CD14-positive monocyte (primary cell): Measurements from ENCODE around the gene CACHD1. TPM values are rescaled to one million over a fixed set of nuclear protein-coding genes. Genes with fewer than 3 reads are reported as not detected.

Source experiments
- DNase-seq, 3 donors: peaks; one replicate each; pipeline ENCODE4 v3.0.0-alpha.2; 2011 to 2022
- H2AFZ ChIP-seq: 2 replicates; pipeline ENCODE4 v1.6.0; 2012; ENCODE audit warnings: mild to moderate bottlenecking, low read depth, low read length, inconsistent platforms; ENCODE audit not compliant: insufficient read depth, poor library complexity, severe bottlenecking
- H3K27ac ChIP-seq, 2 donors: 1 replicate in 1 of 2; 2 replicates in 1 of 2; pipeline ENCODE4 v1.5.1; 2012 to 2013; ENCODE audit warnings: low read length in 2 of 2, control low read depth in 1 of 2, inconsistent platforms in 1 of 2, low read depth in 1 of 2, mild to moderate bottlenecking in 1 of 2
- H3K27me3 ChIP-seq, 2 donors: one replicate each; pipeline versions ENCODE4 v1.6.0 to v1.6.1; 2011 to 2013; ENCODE audit warnings: low read length in 2 of 2; ENCODE audit not compliant: control insufficient read depth in 2 of 2, insufficient read depth in 2 of 2
- H3K36me3 ChIP-seq, 2 donors: replicated peaks in 1 of 2; 1 replicate in 1 of 2; 2 replicates in 1 of 2; pipeline versions ENCODE4 v1.5.1 to v1.6.1; 2012 to 2013; ENCODE audit warnings: low read length in 2 of 2, control low read depth in 1 of 2, inconsistent platforms in 1 of 2, mild to moderate bottlenecking in 1 of 2; ENCODE audit not compliant: insufficient read depth in 2 of 2, control insufficient read depth in 1 of 2
- H3K4me1 ChIP-seq, 2 donors: 1 replicate in 1 of 2; 2 replicates in 1 of 2; pipeline versions ENCODE4 v1.5.1 to v1.6.1; 2012 to 2013; ENCODE audit warnings: low read length in 2 of 2, control low read depth in 1 of 2, inconsistent platforms in 1 of 2, mild to moderate bottlenecking in 1 of 2, moderate library complexity in 1 of 2; ENCODE audit not compliant: insufficient read depth in 2 of 2, control insufficient read depth in 1 of 2
- H3K4me2 ChIP-seq: replicated peaks from 2 replicates; pipeline ENCODE3; 2012; ENCODE audit warnings: low read length, moderate library complexity, mild to moderate bottlenecking; ENCODE audit not compliant: poor library complexity, severe bottlenecking; ENCODE audit errors: extremely low read depth
- H3K4me3 ChIP-seq, 3 experiments: fragments of 200-600 bp in 1 of 3; sonication (generic) in 1 of 3; replicated peaks in 1 of 3; 1 replicate in 2 of 3; 2 replicates in 1 of 3; pipeline ENCODE4 v1.5.1; 2011 to 2013; ENCODE audit warnings: low read length in 3 of 3, mild to moderate bottlenecking in 3 of 3, control low read depth in 2 of 3, low read depth in 2 of 3, inconsistent platforms in 1 of 3, moderate library complexity in 1 of 3
- H3K79me2 ChIP-seq: 2 replicates; pipeline ENCODE4 v1.6.0; 2012; ENCODE audit warnings: mild to moderate bottlenecking, control low read depth, inconsistent platforms, low read length, moderate library complexity; ENCODE audit not compliant: insufficient read depth
- H3K9ac ChIP-seq: 2 replicates; pipeline ENCODE4 v1.6.0; 2017; ENCODE audit warnings: low read length, mild to moderate bottlenecking; ENCODE audit not compliant: insufficient read depth, poor library complexity, severe bottlenecking
- H3K9me3 ChIP-seq, 2 donors: replicated peaks in 1 of 2; 1 replicate in 1 of 2; 2 replicates in 1 of 2; pipeline versions ENCODE4 v1.5.1 to v1.6.1; 2012 to 2013; ENCODE audit warnings: low read length in 2 of 2, control low read depth in 1 of 2; ENCODE audit not compliant: control insufficient read depth in 1 of 2, insufficient read depth in 1 of 2
- H4K20me1 ChIP-seq: 2 replicates; pipeline ENCODE4 v1.6.0; 2012; ENCODE audit warnings: mild to moderate bottlenecking, low read length, control low read depth, moderate library complexity; ENCODE audit not compliant: insufficient read depth
- H3K27ac Mint-ChIP-seq, 7 donors: one replicate each; pipeline ENCODE4 v1.8.0; 2020; ENCODE audit warnings: mild to moderate bottlenecking in 7 of 7, mixed read lengths in 7 of 7, moderate library complexity in 6 of 7, inconsistent platforms in 2 of 7
- H3K27me3 Mint-ChIP-seq, 3 donors: one replicate each; pipeline ENCODE4 v1.8.0; 2021 to 2022; ENCODE audit warnings: low read depth in 3 of 3, mild to moderate bottlenecking in 3 of 3, mixed read lengths in 3 of 3, moderate library complexity in 3 of 3, inconsistent platforms in 1 of 3
- H3K36me3 Mint-ChIP-seq, 2 donors: one replicate each; pipeline ENCODE4 v1.8.0; 2020; ENCODE audit warnings: mixed read lengths in 2 of 2, inconsistent platforms in 1 of 2, mild to moderate bottlenecking in 1 of 2
- H3K4me1 Mint-ChIP-seq: one replicate; pipeline ENCODE4 v1.8.0; 2020; ENCODE audit warnings: mild to moderate bottlenecking, mixed read lengths
- H3K4me3 Mint-ChIP-seq, 2 donors: one replicate each; pipeline ENCODE4 v1.8.0; 2020; ENCODE audit warnings: mild to moderate bottlenecking in 2 of 2, mixed read lengths in 2 of 2, moderate library complexity in 1 of 2
- H3K9me3 Mint-ChIP-seq, 7 donors: one replicate each; pipeline ENCODE4 v1.8.0; 2020 to 2022; ENCODE audit warnings: mixed read lengths in 7 of 7, mild to moderate bottlenecking in 6 of 7, moderate library complexity in 6 of 7, inconsistent platforms in 2 of 7
- CTCF ChIP-seq: fragments of 200-600 bp; IDR thresholded peaks from one replicate; pipeline ENCODE4 v1.8.0; 2022; ENCODE audit warnings: antibody characterized with exemption, mild to moderate bottlenecking
- WGBS: methylation state at CpG from one replicate; pipeline ENCODE4 v1.1.5; 2013; ENCODE audit warnings: missing lambda C conversion rate; ENCODE audit not compliant: insufficient coverage; 5-methylcytosine and 5-hydroxymethylcytosine counted together
- intact Hi-C, 2 donors: fragments of 100-400 bp; cut with micrococcal nuclease; formaldehyde crosslinking; loops; one replicate each; pipeline versions ENCODE4 v1.15.0 to v1.15.1; 2023
- polyA plus RNA-seq, 3 donors: library from polyadenylated mRNA; depleted of rRNA in 1 of 3; unstranded in 2 of 3; stranded (reverse) in 1 of 3; fragments of 300-500 nt in 2 of 3; fragments of >200 nt in 1 of 3; fragmentation: Illumina TruSeq in 2 of 3; gene quantifications; 1 replicate in 2 of 3; 2 replicates in 1 of 3; pipeline ENCODE4 v1.2.3, GENCODE V29; 2012 to 2021

Gene CACHD1
- polyA plus RNA-seq, 3 donors, result 0.12 TPM; not detected in 2

DNA sequence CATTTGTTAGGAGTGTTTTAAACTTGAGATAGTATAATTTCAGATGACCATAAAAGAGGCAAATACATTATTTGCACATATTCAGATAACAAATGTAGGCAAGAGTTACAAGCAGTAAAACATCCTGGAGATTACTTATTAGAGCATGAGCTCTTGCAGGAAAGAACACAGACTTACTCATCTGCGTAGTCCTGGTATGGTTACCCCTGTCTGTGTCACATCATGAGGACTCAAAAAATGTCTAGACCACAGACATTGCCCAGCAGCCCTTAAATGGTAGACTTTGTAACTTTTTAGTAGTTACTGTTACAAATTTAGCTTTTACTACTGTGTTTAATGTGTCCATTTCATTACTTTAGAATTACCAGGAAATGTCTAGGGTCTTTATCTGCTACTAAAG is 12.8 kb downstream of the CACHD1 start:
- Histone ChIP-seq H3K4me2 (no peak overlapping the region), H3K9ac (no peak overlapping the region), H3K27me3 (no peaks in the 10 kb centered on the region), H3K4me1 (no peaks in the 10 kb centered on the region), H2AFZ (no peak overlapping the region), H3K9me3 (no peaks in the 10 kb centered on the region), H3K79me2 (no peaks in the 10 kb centered on the region), H4K20me1 (no peaks in the 10 kb centered on the region), H3K4me3 (no peak overlapping the region), H3K27ac (no peak overlapping the region), H3K36me3 (no peaks in the 10 kb centered on the region)
- peaks cover 0 to 3% (median 2%) of the 10 kb centered on the region in 3 donors for H3K27me3 Mint-ChIP-seq
- intact Hi-C loops, result no loop called here
- H3K4me1 Mint-ChIP-seq, result no peaks in the 10 kb centered on the region
- no peak for DNase-seq
- peaks cover 0 to 4% (median 0%) of the 10 kb centered on the region in 7 donors for H3K9me3 Mint-ChIP-seq
- H3K27ac Mint-ChIP-seq, result no peak overlapping the region
- H3K4me3 Mint-ChIP-seq, result no peak overlapping the region
- no peaks in the 10 kb centered on the region for H3K36me3 Mint-ChIP-seq
- TF ChIP-seq CTCF, result no peak
- WGBS, result no CpG with 5 or more reads among the region's 1 CpG

DNA sequence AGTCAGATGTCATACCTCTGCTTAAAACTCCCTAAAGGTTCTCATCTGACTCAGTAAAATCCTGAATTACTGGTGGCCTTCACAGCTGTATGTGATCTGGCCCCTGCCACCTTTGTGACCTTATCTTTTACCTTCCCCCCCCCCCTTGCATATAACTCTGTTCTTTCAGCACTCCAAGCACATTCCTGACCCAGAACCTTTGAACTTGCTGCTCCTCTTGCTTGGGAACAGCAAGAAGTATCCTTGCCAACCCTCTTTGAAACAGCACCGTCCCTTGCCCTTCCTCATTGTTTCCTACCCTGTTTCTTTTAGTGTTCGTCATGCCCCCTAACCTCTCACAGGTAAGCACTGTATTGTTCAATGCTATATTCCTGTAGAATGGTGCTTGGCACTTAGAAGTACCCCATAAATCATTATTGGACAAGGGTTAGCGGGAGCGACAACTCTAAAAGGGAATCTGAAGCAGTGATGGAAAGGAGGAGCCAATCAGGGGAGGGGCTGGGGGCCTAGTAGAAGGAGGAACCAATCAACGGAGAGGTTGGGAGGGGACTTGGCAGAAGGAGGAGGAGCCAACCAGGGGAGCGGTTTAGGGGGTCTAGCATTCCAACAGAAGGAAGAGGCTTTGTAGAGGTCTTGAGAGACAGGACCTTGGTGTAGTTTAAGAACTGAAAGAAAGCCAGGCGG is 13.9 kb downstream of the CACHD1 start:
- Mint-ChIP-seq H3K27me3 (peaks cover 0 to 2% (median 0%) of the 10 kb centered on the region in 3 donors), H3K4me3 (no peak overlapping the region), H3K36me3 (no peaks in the 10 kb centered on the region), H3K27ac (no peak overlapping the region), H3K4me1 (no peaks in the 10 kb centered on the region), H3K9me3 (peaks cover 0 to 4% (median 0%) of the 10 kb centered on the region in 7 donors)
- TF ChIP-seq CTCF, result no peak
- intact Hi-C loops, result no loop called here
- Histone ChIP-seq H3K9ac (no peak overlapping the region), H3K79me2 (no peaks in the 10 kb centered on the region), H3K27me3 (no peaks in the 10 kb centered on the region), H3K4me1 (no peaks in the 10 kb centered on the region), H3K4me3 (no peak overlapping the region), H3K36me3 (no peaks in the 10 kb centered on the region), H3K9me3 (no peaks in the 10 kb centered on the region), H3K4me2 (no peak overlapping the region), H3K27ac (no peak overlapping the region), H2AFZ (no peak overlapping the region), H4K20me1 (no peaks in the 10 kb centered on the region)
- 95% methylated on average over 2 of the region's 7 CpGs for WGBS
- DNase-seq, result no peak
